Type B pancreatic cell (in vitro differentiated cells): ENCODE data around the gene CSRP1. TPM values are rescaled to one million over a fixed set of nuclear protein-coding genes. Genes with fewer than 3 reads are reported as not detected.
"Not testable (repeated sequence)": the region's sequence is repeated elsewhere in the genome, so short reads cannot be mapped to it uniquely, and the experiment has no call there.

Source experiments
- DNase-seq: peaks from one replicate; pipeline ENCODE4 v3.0.0; 2021; ENCODE audit warnings: mixed read lengths; ENCODE audit not compliant: unreplicated experiment; ENCODE audit errors: extremely low spot score
- H3K27ac Mint-ChIP-seq: 2 replicates; pipeline ENCODE4 v1.8.0; 2021; ENCODE audit warnings: mild to moderate bottlenecking, mixed read lengths
- H3K27me3 Mint-ChIP-seq: 2 replicates; pipeline ENCODE4 v1.8.0; 2021; ENCODE audit warnings: mixed read lengths
- H3K36me3 Mint-ChIP-seq: 2 replicates; pipeline ENCODE4 v1.8.0; 2021; ENCODE audit warnings: mixed read lengths
- H3K4me1 Mint-ChIP-seq: one replicate; pipeline ENCODE4 v1.8.0; 2021; ENCODE audit warnings: mixed read lengths; ENCODE audit not compliant: unreplicated experiment
- H3K4me3 Mint-ChIP-seq: 2 replicates; pipeline ENCODE4 v1.8.0; 2021; ENCODE audit warnings: mild to moderate bottlenecking, mixed read lengths
- H3K9me3 Mint-ChIP-seq: 2 replicates; pipeline ENCODE4 v1.8.0; 2021; ENCODE audit warnings: mixed read lengths
- CTCF ChIP-seq: fragments of 200-600 bp; sonication (generic); conservative IDR thresholded peaks from 2 replicates; pipeline ENCODE4 v1.5.0; 2021; ENCODE audit warnings: antibody characterized with exemption, mild to moderate bottlenecking
- total RNA-seq: library from RNA; stranded (reverse); gene quantifications from 2 replicates; pipeline ENCODE4 v1.2.1, GENCODE V29; 2021; ENCODE audit warnings: low replicate concordance

The CSRP1 gene
- total RNA-seq, 1 donor from 2014 or later, result 7.3 TPM

- H3K36me3 Mint-ChIP-seq, result no peaks in the 10 kb centered on the region
These were observed 27.7 kb downstream of the CSRP1 start for GRCh38 chr1:201479201-201479730.

GRCh38 chr1:201478666-201479065 is 28.3 kb downstream of the CSRP1 start:
- Mint-ChIP-seq H3K4me1 (peaks cover 35% of the 10 kb centered on the region), H3K27me3 (peaks cover 26% of the 10 kb centered on the region)
- H3K36me3 Mint-ChIP-seq, H3K4me3 Mint-ChIP-seq, DNase-seq, H3K27ac Mint-ChIP-seq, H3K9me3 Mint-ChIP-seq: not testable (repeated sequence)

More at GRCh38 chr1:201479201-201479730, 27.7 kb downstream of the CSRP1 start:
- Mint-ChIP-seq H3K9me3 (no peaks in the 10 kb centered on the region), H3K4me1 (peaks cover 35% of the 10 kb centered on the region), H3K4me3 (peak overlapping the region; percentile 57), H3K27me3 (peaks cover 26% of the 10 kb centered on the region), H3K27ac (no peak overlapping the region)
- DNase-seq, result no peak
- TF ChIP-seq CTCF, result no peak

- Mint-ChIP-seq H3K27me3 (peaks cover 24% of the 10 kb centered on the region), H3K4me3 (no peak overlapping the region), H3K4me1 (peaks cover 25% of the 10 kb centered on the region), H3K36me3 (no peaks in the 10 kb centered on the region), H3K27ac (peak overlapping the region; percentile 72), H3K9me3 (peaks cover 4% of the 10 kb centered on the region)
- no peak for DNase-seq
- TF ChIP-seq CTCF, result no peak
These were observed 30.1 kb downstream of the CSRP1 start for GRCh38 chr1:201476670-201477344.

- H3K4me3 Mint-ChIP-seq, result no peak overlapping the region
- peaks cover 23% of the 10 kb centered on the region for H3K4me1 Mint-ChIP-seq
- peak overlapping the region; percentile 72 for H3K27ac Mint-ChIP-seq
- TF ChIP-seq CTCF, result no peak
- H3K9me3 Mint-ChIP-seq, result peaks cover 4% of the 10 kb centered on the region
- no peaks in the 10 kb centered on the region for H3K36me3 Mint-ChIP-seq
- no peak for DNase-seq
- H3K27me3 Mint-ChIP-seq, result peaks cover 21% of the 10 kb centered on the region
These were observed 30.8 kb downstream of the CSRP1 start for GRCh38 chr1:201475915-201476669.

- Mint-ChIP-seq H3K9me3 (peaks cover 4% of the 10 kb centered on the region), H3K27me3 (peaks cover 19% of the 10 kb centered on the region), H3K4me1 (peaks cover 22% of the 10 kb centered on the region), H3K4me3 (no peak overlapping the region), H3K36me3 (no peaks in the 10 kb centered on the region), H3K27ac (peak overlapping the region; percentile 47)
- no peak for DNase-seq
- no peak for TF ChIP-seq CTCF
These were observed 31.8 kb downstream of the CSRP1 start for GRCh38 chr1:201475130-201475529.

GRCh38 chr1:201473296-201473695 is 33.6 kb downstream of the CSRP1 start:
- peaks cover 17% of the 10 kb centered on the region for H3K27me3 Mint-ChIP-seq
- peaks cover 25% of the 10 kb centered on the region for H3K4me1 Mint-ChIP-seq
- H3K4me3 Mint-ChIP-seq, result no peak overlapping the region
- peak overlapping the region; percentile 37 for H3K27ac Mint-ChIP-seq
- H3K9me3 Mint-ChIP-seq, result peaks cover 4% of the 10 kb centered on the region
- TF ChIP-seq CTCF, result no peak
- no peaks in the 10 kb centered on the region for H3K36me3 Mint-ChIP-seq
- DNase-seq, result no peak

- H3K27me3 Mint-ChIP-seq, result peaks cover 17% of the 10 kb centered on the region
- peak overlapping the region; percentile 10 for H3K4me3 Mint-ChIP-seq
- not testable (repeated sequence) for H3K36me3 Mint-ChIP-seq, DNase-seq, H3K9me3 Mint-ChIP-seq
- peak overlapping the region; percentile 53 for H3K27ac Mint-ChIP-seq
- peaks cover 21% of the 10 kb centered on the region for H3K4me1 Mint-ChIP-seq
These were observed 34.6 kb downstream of the CSRP1 start for GRCh38 chr1:201472321-201472720.
